ENCODE measurements around the gene BRF1.

Gene BRF1

DNA sequence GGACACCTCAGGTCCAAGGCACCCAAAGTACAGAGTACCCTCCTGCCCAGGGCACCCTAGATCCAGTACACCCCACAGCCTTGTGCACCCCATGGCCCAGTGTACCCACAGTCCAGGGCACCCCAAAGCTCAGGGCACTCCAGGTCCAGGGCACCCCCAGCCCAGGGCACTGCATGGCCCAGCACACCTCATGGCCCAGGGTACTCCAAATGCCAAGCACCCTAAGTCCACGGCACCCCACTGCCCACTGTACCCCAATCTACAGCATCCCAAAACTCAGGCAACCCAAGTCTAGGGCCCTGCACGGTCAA, 138.2 kb downstream of the BRF1 start:
- no peaks in the 10 kb centered on the region for H4K20me1 ChIP-seq (ENCODE audit: low read depth, low read length)

DNA sequence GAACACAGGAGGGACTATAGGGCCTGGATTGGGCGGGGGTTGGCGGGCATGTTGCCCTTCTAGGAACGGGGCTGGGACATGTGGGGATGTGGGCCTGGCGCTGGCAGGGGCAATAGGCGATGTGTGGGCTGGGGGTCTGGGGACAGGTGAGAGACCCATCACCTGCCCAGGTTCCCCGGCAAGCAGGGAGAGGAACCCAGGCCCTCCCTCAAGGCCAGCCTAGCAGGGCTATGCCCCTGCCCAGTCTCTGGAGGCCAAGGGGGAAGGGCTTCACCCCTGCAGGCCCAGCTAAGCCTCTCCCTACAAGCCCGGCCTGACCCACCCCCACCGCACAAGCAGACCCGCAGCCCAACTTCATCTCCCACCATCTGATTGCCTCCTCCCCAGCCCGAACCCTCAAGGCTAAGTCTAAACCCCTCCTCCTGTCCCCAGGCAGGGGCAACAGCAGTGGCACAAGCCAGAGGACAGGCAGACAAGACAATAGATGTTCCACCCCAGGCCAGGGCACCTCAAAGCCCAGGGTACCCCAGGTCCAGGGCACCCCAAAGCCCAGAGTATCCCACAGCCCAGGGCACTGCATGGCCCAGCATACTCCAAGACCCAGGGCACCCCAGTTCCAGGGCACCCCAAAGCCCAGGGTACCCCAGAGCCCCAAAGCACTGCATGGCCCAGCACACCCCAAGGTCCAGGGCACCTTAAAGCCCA, 138.7 kb downstream of the BRF1 start:
- Histone ChIP-seq H3K4me2 (ENCODE audit: low read depth, low read length, poor library complexity, severe bottlenecking) (no peak overlapping the region), H3K9ac (ENCODE audit: low read length) (no peak overlapping the region), H3K27ac (ENCODE audit: low read depth, low read length) (no peak overlapping the region), H3F3A (ENCODE audit: insufficient read depth) (no peaks in the 10 kb centered on the region), H2AFZ (ENCODE audit: low read depth, low read length, severe bottlenecking) (no peak overlapping the region), H3K4me3 (ENCODE audit: insufficient read depth, low read length, poor library complexity, severe bottlenecking) (no peak overlapping the region), H3K9me2 (replicated peaks; ENCODE audit: insufficient read depth, low read length) (no peaks in the 10 kb centered on the region), H3K36me3 (ENCODE audit: low read length) (no peaks in the 10 kb centered on the region), H3K27me3 (ENCODE audit: low read length) (no peaks in the 10 kb centered on the region), H4K20me1 (ENCODE audit: low read depth, low read length) (no peaks in the 10 kb centered on the region), H3K79me2 (ENCODE audit: insufficient read depth, low read length) (no peaks in the 10 kb centered on the region), H3K9me3 (ENCODE audit: insufficient read depth, low read length) (no peaks in the 10 kb centered on the region)
- TF ChIP-seq, protein P1, sequence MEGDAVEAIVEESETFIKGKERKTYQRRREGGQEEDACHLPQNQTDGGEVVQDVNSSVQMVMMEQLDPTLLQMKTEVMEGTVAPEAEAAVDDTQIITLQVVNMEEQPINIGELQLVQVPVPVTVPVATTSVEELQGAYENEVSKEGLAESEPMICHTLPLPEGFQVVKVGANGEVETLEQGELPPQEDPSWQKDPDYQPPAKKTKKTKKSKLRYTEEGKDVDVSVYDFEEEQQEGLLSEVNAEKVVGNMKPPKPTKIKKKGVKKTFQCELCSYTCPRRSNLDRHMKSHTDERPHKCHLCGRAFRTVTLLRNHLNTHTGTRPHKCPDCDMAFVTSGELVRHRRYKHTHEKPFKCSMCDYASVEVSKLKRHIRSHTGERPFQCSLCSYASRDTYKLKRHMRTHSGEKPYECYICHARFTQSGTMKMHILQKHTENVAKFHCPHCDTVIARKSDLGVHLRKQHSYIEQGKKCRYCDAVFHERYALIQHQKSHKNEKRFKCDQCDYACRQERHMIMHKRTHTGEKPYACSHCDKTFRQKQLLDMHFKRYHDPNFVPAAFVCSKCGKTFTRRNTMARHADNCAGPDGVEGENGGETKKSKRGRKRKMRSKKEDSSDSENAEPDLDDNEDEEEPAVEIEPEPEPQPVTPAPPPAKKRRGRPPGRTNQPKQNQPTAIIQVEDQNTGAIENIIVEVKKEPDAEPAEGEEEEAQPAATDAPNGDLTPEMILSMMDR (IDR thresholded peaks at IDR 0.05; ENCODE audit: insufficient read depth, low read length, poor library complexity, severe bottlenecking) = no peak
- no peak for TF ChIP-seq EZH2phosphoT487 (conservative IDR thresholded peaks at IDR 0.05; ENCODE audit: low read length)

More for the DNA sequence above, 138.2 kb downstream of the BRF1 start:
- Histone ChIP-seq H3K27ac (ENCODE audit: low read depth, low read length) (no peak overlapping the region), H3K9ac (ENCODE audit: low read length) (no peak overlapping the region), H3F3A (ENCODE audit: insufficient read depth) (no peaks in the 10 kb centered on the region), H3K79me2 (ENCODE audit: insufficient read depth, low read length) (no peaks in the 10 kb centered on the region), H2AFZ (ENCODE audit: low read depth, low read length, severe bottlenecking) (no peak overlapping the region), H3K27me3 (ENCODE audit: low read length) (no peaks in the 10 kb centered on the region), H3K4me2 (ENCODE audit: low read depth, low read length, poor library complexity, severe bottlenecking) (no peak overlapping the region), H3K4me3 (ENCODE audit: insufficient read depth, low read length, poor library complexity, severe bottlenecking) (no peak overlapping the region), H3K9me3 (ENCODE audit: insufficient read depth, low read length) (no peaks in the 10 kb centered on the region), H3K36me3 (ENCODE audit: low read length) (no peaks in the 10 kb centered on the region), H3K9me2 (replicated peaks; ENCODE audit: insufficient read depth, low read length) (no peaks in the 10 kb centered on the region)
- TF ChIP-seq EZH2phosphoT487 (conservative IDR thresholded peaks at IDR 0.05; ENCODE audit: low read length) = no peak
- TF ChIP-seq, protein P1 (IDR thresholded peaks at IDR 0.05; ENCODE audit: insufficient read depth, low read length, poor library complexity, severe bottlenecking) = no peak

DNA sequence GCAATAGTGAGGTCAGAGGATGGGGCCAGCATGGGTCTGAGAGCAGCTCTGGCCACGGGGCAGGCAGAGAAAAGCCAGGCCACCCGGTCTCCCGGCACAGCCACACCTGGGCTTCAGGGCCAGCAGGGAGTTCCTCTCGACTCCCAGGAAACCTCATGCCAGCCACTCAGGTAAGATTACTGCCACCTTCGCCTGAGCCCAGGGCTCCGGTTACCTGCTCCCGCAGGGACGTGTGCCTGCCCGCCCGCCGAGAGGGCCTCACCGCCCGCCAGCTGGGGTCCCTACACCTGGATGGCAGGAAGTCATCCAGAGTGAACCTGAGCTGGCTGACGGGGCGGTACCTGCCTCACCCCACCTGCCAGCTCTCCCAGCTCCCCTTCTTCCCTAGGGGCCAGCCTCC, 139.5 kb downstream of the BRF1 start:
- no peak overlapping the region for H3K9ac ChIP-seq (ENCODE audit: low read length)
- H3K4me3 ChIP-seq (ENCODE audit: insufficient read depth, low read length, poor library complexity, severe bottlenecking) = no peak overlapping the region
- H2AFZ ChIP-seq (ENCODE audit: low read depth, low read length, severe bottlenecking) = no peak overlapping the region
- H3K9me3 ChIP-seq (ENCODE audit: insufficient read depth, low read length) = no peaks in the 10 kb centered on the region
- no peaks in the 10 kb centered on the region for H3F3A ChIP-seq (ENCODE audit: insufficient read depth)
- H3K4me2 ChIP-seq (ENCODE audit: low read depth, low read length, poor library complexity, severe bottlenecking) = no peak overlapping the region
- no peaks in the 10 kb centered on the region for H4K20me1 ChIP-seq (ENCODE audit: low read depth, low read length)
- H3K9me2 ChIP-seq (replicated peaks; ENCODE audit: insufficient read depth, low read length) = no peaks in the 10 kb centered on the region
- TF ChIP-seq EZH2phosphoT487 (conservative IDR thresholded peaks at IDR 0.05; ENCODE audit: low read length) = no peak
- TF ChIP-seq, protein P1 (IDR thresholded peaks at IDR 0.05; ENCODE audit: insufficient read depth, low read length, poor library complexity, severe bottlenecking) = no peak
- H3K79me2 ChIP-seq (ENCODE audit: insufficient read depth, low read length) = no peaks in the 10 kb centered on the region
- H3K36me3 ChIP-seq (ENCODE audit: low read length) = no peaks in the 10 kb centered on the region
- H3K27ac ChIP-seq (ENCODE audit: low read depth, low read length) = no peak overlapping the region
- H3K27me3 ChIP-seq (ENCODE audit: low read length) = no peaks in the 10 kb centered on the region

Data from SU-DHL-6 (cell line).